Measurements from ENCODE around the gene SCFD2. TPM values are rescaled to one million over a fixed set of nuclear protein-coding genes. Genes with fewer than 3 reads are reported as not detected.
A peak's percentile ranks its signal among the peaks of the same experiment; 100 is the strongest.

Gene SCFD2
- polyA plus RNA-seq, 1 donor from 2014 or later = 17.2 TPM

DNA sequence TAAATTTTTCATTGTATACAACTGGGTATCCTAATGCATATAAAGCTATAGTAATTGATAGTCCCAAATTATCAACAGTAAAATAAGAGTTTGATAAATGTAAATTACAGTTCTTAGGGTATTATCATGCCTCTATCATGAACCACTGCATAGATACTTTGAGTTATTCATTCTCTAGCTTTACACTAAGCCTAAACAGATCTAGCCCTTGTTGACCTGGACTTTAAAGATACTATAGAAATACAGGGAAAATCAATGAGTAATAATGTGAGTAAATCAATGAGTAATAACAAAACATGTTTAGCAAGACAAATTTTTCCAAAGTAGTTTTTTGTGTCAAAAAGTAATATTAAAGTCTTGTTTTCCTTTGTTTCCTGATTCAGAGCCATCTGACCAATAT lies 228.4 kb downstream of the SCFD2 start:
- H3K9me3 Mint-ChIP-seq = no peaks in the 10 kb centered on the region
- no peak overlapping the region for H3K27ac Mint-ChIP-seq
- no peak overlapping the region for H3K4me3 Mint-ChIP-seq
- H3K27me3 Mint-ChIP-seq = no peaks in the 10 kb centered on the region
- H3K36me3 Mint-ChIP-seq = peaks cover 5% of the 10 kb centered on the region
- no peaks in the 10 kb centered on the region for H3K4me1 Mint-ChIP-seq

DNA sequence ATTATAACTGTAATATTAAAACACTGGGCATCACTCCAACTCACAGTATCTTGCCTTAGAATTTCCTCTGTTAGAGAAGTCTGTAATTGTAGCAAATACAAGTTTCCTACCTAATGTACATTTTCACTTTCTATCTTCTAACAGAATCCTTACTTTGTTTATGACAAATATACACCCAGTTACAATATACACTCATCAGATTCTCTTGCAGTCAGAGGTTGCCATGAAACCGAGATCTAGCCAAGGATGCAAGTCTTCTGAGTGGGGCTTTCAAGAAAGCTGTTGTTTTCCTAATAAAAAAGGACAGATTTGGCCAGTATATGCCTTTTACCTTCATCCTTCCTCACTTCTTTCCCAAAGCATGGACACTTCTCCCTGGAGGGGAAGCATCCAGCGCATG lies 228.9 kb downstream of the SCFD2 start:
- peaks cover 5% of the 10 kb centered on the region for H3K36me3 Mint-ChIP-seq
- no peak overlapping the region for H3K4me3 Mint-ChIP-seq
- H3K9me3 Mint-ChIP-seq = no peaks in the 10 kb centered on the region
- H3K27me3 Mint-ChIP-seq = no peaks in the 10 kb centered on the region
- no peaks in the 10 kb centered on the region for H3K4me1 Mint-ChIP-seq
- H3K27ac Mint-ChIP-seq = no peak overlapping the region

DNA sequence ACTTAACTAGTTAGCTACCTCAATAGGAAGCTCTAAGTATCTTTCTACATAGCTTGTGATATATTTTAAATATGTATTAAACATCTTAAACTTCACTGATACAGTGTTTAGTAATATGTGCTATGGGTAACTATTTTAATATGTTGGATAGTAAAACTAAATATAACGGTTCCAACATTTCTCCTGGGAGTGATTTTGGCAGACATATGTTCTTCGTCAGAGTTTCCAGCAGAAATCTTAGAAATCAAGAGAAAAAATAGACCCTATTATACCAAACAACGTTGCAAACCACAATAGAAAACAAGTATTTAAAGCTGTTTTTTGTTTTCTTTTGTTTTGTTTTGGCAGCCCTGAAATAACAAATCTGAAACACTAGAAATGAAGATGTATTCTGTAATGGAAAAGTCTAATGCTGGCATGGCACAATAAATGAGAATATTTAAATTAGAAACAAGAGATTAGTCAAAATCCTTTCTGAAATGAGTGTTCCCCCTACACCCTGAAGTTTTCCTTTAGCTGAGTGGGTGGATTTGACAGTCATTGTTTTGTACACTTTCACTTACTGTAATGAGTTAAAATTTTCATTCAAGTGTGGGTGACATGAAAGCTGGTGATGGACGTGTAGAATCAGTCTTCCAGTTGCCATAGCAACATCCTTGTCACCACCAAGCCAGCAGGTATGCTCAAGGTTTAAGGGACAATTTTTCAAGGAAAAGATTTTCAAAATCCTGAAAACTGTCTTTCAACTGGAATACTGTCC lies 233.5 kb downstream of the SCFD2 start:
- H3K36me3 Mint-ChIP-seq = peaks cover 8% of the 10 kb centered on the region
- no peaks in the 10 kb centered on the region for H3K9me3 Mint-ChIP-seq
- H3K27ac Mint-ChIP-seq = no peak overlapping the region
- no peaks in the 10 kb centered on the region for H3K4me1 Mint-ChIP-seq
- no peak overlapping the region for H3K4me3 Mint-ChIP-seq
- no peaks in the 10 kb centered on the region for H3K27me3 Mint-ChIP-seq

DNA sequence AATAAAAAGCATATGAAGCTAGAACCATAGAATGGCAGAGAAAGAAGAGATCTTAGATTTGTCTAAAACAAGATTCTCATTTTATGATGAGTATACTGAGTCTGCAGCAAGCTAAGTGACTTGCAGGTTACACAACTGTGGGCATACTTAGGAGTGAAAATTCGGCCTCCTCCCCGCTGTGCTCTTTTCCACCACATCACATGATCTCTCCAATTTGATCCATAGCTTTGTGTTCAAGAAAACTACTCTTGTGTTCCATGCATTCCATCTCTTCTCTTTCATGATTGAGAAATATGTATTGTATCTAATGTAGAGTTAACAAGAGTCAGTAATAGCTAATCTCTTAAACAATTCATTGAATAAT lies 234.3 kb downstream of the SCFD2 start:
- no peak overlapping the region for H3K27ac Mint-ChIP-seq
- no peaks in the 10 kb centered on the region for H3K9me3 Mint-ChIP-seq
- no peak overlapping the region for H3K4me3 Mint-ChIP-seq
- H3K4me1 Mint-ChIP-seq = peaks cover 0 to 1% (median 0%) of the 10 kb centered on the region in 3 donors
- no peaks in the 10 kb centered on the region for H3K27me3 Mint-ChIP-seq
- H3K36me3 Mint-ChIP-seq = peaks cover 12% of the 10 kb centered on the region

DNA sequence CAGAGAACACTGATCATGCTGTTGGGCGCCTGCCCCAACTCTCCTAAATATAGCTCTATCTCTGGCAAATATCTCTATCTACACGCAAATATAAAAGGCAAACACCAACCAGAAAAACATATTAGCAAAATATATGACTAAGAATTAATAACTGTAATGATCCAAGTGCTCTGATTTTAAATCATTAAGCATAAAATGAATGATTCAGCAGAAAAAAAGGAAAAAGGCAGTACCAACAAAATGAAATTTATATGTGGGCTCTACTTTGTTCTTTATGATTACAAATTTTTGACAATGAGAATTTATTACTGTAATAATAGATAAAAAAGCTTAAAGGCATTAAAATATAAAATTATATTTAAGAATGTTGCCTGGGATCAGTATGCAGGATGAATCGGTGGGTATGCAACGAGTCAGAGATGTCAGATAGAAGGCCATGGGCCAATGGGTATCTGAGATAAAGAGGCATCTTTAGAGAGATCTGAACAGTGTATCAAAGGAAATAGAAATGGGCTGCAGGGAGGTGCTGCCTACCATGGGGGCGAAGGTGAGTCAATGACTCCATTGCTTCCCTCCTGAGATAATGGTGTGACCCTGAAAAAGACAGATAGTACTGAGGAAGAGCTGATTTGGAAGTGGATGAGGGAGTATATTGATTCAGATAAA lies 234.8 kb downstream of the SCFD2 start:
- Mint-ChIP-seq H3K9me3 (no peaks in the 10 kb centered on the region), H3K27me3 (no peaks in the 10 kb centered on the region), H3K4me1 (peaks cover 0 to 1% (median 0%) of the 10 kb centered on the region in 3 donors), H3K4me3 (no peak overlapping the region), H3K36me3 (peaks cover 15% of the 10 kb centered on the region), H3K27ac (no peak overlapping the region)

DNA sequence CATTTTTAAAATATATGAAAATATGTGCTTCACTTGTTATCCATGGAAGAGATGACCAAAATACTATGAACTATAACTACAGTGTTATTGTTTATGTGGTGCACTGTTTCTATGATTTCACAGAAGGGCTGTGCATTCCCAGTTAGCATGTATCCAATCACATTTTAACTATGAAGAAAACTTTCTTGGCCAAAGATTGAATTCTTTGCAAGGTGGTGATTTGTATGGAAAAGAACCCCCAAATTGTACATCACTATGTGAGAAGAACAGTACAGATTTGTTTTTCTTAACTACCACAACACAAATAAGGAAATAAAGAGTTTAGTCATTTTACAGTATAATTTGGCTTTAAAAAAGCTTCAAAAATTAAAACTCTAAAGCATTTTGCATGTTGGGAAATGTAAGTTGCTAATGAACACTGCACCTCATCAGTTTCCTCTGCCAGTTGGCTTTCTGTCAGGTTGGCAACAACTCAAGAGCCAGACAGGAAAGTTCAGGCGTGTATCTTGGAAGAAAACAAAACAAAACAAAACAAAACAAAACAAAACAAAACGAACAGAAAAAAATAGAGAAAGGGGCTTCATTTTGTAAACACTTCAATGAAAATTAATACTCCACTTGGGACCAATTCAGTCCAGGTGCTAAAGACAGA lies 237.0 kb downstream of the SCFD2 start:
- H3K4me1 Mint-ChIP-seq = peaks cover 0 to 1% (median 0%) of the 10 kb centered on the region in 3 donors
- H3K27ac Mint-ChIP-seq = no peak overlapping the region
- peaks cover 22% of the 10 kb centered on the region for H3K36me3 Mint-ChIP-seq
- no peaks in the 10 kb centered on the region for H3K9me3 Mint-ChIP-seq
- no peak overlapping the region for H3K4me3 Mint-ChIP-seq
- no peaks in the 10 kb centered on the region for H3K27me3 Mint-ChIP-seq

DNA sequence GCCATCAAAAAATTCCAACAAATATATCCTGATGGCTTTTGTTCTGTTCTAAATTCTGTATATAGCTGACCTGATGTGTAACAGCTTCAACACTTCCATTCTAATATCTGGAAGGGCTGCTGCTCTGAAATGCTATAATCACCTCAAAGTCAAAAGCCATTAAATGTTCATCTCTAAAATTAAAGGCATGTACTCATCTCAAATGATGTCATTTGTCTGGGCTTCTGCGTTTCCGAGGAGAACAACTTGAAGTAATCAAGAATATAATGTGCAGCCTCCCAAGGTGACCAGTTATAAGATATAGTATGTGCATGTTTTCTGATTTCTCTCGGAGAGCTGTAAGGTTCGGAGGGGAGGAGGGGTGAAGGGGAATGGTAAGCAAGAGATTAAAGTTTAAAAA lies 237.6 kb downstream of the SCFD2 start:
- peaks cover 22% of the 10 kb centered on the region for H3K36me3 Mint-ChIP-seq

DNA sequence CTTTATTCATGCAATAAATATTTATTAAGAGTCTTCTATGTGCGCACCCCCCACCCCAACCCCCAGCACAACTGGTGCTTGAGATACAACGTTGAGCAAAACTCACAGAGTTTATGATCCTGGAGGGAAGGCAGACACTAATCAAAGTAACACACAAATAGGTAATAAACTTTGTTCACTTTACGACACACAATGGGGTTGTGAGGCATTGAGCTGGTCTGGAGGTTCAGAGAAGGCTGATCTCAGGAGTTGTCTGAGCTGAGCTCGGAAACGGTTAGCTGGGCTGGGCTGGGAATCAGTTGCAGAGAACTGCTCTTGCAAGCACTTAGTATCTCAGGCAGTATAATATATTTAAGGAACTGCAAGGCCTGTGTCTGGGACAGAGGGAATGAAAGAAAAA lies 238.5 kb downstream of the SCFD2 start:
- H3K4me1 Mint-ChIP-seq = peaks cover 0 to 1% (median 0%) of the 10 kb centered on the region in 3 donors
- no peaks in the 10 kb centered on the region for H3K27me3 Mint-ChIP-seq
- H3K27ac Mint-ChIP-seq = no peak overlapping the region
- H3K4me3 Mint-ChIP-seq = no peak overlapping the region
- H3K9me3 Mint-ChIP-seq = no peaks in the 10 kb centered on the region
- H3K36me3 Mint-ChIP-seq = peaks cover 20% of the 10 kb centered on the region

More for the DNA sequence above, 237.6 kb downstream of the SCFD2 start:
- H3K9me3 Mint-ChIP-seq = no peaks in the 10 kb centered on the region
- no peaks in the 10 kb centered on the region for H3K27me3 Mint-ChIP-seq
- H3K4me3 Mint-ChIP-seq = no peak overlapping the region
- H3K27ac Mint-ChIP-seq = no peak overlapping the region
- H3K4me1 Mint-ChIP-seq = peaks cover 0 to 1% (median 0%) of the 10 kb centered on the region in 3 donors

DNA sequence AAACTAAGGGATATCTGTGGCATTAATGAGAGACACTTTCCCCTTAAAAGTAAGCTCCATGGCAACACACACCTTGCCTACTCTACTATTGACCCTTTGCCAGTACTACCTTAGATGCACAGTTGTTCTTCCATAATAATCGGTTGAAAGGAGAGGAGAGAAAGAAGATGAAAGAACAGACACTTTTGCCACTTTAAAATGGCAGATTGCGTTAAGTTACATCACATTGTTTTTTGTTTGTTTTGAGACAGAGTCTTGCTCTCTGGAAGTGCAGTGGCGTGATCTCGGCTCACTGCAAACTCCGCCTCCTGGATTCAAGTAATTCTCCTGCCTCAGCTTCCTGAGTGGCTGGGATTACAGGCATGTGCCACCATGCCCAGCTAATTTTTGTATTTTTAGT lies 239.8 kb downstream of the SCFD2 start:
- Mint-ChIP-seq H3K36me3 (peaks cover 17% of the 10 kb centered on the region), H3K27me3 (no peaks in the 10 kb centered on the region), H3K9me3 (no peaks in the 10 kb centered on the region), H3K27ac (no peak overlapping the region), H3K4me1 (peaks cover 0 to 1% (median 0%) of the 10 kb centered on the region in 3 donors), H3K4me3 (no peak overlapping the region)

DNA sequence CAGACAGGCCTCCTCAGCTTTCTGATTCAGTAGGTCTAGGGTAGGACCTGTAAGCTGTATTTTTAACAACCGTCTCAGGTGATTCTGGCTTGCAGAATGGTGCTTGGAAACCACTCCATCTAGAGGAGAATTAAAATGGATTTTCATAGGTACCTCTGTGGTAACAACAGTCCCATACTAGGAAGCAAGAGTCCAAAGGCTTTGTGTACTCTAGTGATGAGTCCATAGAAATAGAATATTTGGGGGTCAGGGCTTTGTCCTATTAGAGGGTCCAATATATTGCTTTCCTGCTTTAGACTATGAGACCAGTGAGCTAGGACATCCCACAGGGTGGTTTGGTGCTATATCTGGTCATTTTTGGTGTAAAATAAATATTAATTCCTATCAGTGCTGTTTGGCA lies 242.0 kb downstream of the SCFD2 start:
- no peaks in the 10 kb centered on the region for H3K9me3 Mint-ChIP-seq
- peaks cover 15% of the 10 kb centered on the region for H3K36me3 Mint-ChIP-seq
- peaks cover 0 to 1% (median 0%) of the 10 kb centered on the region in 3 donors for H3K4me1 Mint-ChIP-seq
- no peaks in the 10 kb centered on the region for H3K27me3 Mint-ChIP-seq
- peak overlapping the region in 1 of 3 donors; percentile 32 for H3K27ac Mint-ChIP-seq
- H3K4me3 Mint-ChIP-seq = no peak overlapping the region

DNA sequence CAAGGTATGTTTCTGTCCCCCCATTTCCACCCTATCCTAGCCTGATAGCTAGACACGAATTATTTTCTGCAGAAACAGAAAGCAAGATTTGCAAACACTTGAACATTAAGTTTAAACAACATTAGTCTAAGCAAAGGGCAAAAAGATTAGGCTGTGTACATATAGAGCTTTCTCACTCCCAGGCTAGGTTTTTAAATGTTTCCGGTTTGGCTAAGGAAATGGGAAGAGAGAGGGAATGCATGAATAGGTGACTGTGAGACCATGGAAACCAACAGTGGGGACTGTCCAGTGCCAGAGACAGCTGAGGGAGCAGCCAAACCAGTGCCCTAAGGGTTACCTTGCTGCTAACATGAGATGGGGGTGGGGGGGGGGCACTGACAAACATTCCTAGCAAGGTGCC lies 242.7 kb downstream of the SCFD2 start:
- Mint-ChIP-seq H3K4me1 (peaks cover 0 to 3% (median 0%) of the 10 kb centered on the region in 3 donors), H3K9me3 (no peaks in the 10 kb centered on the region), H3K27me3 (no peaks in the 10 kb centered on the region), H3K36me3 (peaks cover 17% of the 10 kb centered on the region), H3K27ac (peak overlapping the region in 1 of 3 donors; percentile 54), H3K4me3 (no peak overlapping the region)

DNA sequence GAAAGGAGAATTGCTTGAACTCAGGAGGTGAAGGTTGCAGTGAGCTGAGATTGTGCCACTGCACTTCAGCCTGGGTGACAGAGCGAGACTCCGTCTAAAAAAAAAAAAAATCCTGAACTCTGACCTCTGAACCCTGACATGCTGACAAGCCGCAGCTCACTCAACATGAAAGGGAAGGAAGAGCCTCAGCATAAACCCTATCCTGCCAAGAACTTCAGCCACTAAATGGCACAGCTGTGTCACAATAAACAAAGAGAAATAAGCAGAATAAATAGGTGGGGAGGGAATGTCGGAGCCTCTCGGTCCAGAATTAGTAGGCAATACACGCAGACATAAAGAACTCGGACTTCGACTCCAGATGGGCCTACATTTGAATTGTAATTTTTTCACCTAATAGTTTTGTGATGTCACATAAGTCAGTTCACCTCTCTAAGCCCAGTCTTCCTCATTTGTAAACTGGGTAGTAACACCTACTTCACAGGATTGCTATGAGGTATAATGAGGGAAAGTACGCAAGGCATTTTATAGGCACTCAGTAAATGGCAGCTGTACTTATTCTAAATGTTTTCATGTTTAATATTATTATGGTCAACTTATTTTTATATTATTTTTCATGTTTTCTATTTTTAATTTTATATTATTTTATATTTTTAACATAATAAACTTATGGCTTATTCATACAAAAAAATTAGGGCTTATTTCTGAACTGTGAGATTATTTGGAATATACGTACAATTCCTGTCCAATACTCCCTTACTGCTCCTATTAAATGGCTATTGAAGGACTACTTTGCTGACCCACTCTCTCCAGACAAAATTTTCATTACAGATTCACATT lies 243.4 kb downstream of the SCFD2 start:
- H3K4me1 Mint-ChIP-seq = peaks cover 0 to 4% (median under 1%) of the 10 kb centered on the region in 3 donors
- H3K4me3 Mint-ChIP-seq = no peak overlapping the region
- no peak overlapping the region for H3K27ac Mint-ChIP-seq
- peaks cover 17% of the 10 kb centered on the region for H3K36me3 Mint-ChIP-seq
- H3K9me3 Mint-ChIP-seq = no peaks in the 10 kb centered on the region
- H3K27me3 Mint-ChIP-seq = no peaks in the 10 kb centered on the region

DNA sequence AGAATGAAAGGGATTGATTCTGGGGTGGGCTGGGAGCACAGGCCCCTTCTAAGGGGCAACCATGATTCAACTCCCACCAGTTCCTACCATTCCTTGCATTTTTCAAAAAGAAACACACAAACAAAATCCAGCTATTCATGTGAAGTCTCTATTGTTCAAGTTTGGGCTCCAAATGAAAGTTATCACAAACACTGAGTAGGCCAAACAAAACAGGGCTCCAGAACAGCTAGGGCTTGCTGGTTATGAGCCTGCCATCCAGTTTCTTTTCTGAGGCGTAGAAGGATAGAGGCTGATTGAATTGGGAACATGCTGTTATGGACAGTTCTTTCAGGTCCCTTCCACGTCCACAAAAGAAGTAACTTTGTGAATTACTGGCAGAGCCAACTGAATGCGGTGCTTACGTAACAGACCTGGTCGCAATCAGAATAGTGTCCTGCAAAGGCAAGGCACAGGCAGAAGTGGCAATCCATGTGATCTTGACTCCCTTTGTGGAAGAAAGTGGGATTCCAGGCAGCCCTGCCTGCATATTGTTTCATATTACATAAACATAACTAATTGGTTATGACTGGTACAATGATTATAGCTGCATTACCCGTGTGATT lies 244.5 kb downstream of the SCFD2 start:
- Mint-ChIP-seq H3K4me3 (no peak overlapping the region), H3K9me3 (no peaks in the 10 kb centered on the region), H3K27ac (no peak overlapping the region), H3K27me3 (no peaks in the 10 kb centered on the region), H3K4me1 (peaks cover 0 to 4% (median 3%) of the 10 kb centered on the region in 3 donors), H3K36me3 (peaks cover 12% of the 10 kb centered on the region)

DNA sequence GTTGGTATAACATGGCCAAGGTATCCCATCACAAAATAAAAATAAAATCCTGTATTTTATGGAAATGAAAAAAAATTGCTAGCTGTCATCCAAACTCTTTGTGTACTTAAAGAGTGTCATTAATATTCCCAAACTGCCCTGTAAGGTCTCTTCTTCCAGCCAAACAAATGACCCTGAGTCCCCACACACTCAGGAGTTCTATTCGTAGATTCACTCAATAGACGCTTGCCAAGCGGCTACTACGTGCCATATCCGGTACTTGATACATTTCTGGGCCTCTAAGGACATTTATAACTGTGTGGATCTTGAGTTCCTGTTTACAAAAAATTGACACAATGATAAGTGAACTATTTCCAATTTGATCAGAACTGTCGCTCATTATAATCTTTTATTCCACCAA lies 245.1 kb downstream of the SCFD2 start:
- Mint-ChIP-seq H3K4me1 (peaks cover 0 to 4% (median 3%) of the 10 kb centered on the region in 3 donors), H3K9me3 (no peaks in the 10 kb centered on the region), H3K4me3 (no peak overlapping the region), H3K36me3 (peaks cover 10% of the 10 kb centered on the region), H3K27me3 (no peaks in the 10 kb centered on the region), H3K27ac (no peak overlapping the region)
